DOHH2 (cell line): ENCODE results near the gene RBP5.

Experiments used
- H3F3A ChIP-seq: fragments of 200-600 bp; sonication (generic), shearing (Covaris generic); 2 replicates; pipeline ENCODE4 v1.6.0; 2016; ENCODE audit warnings: antibody characterized with exemption, mild to moderate bottlenecking; ENCODE audit not compliant: control insufficient read depth, insufficient read depth
- H3K27ac ChIP-seq: fragments of 200-600 bp; sonication (generic); 2 replicates; pipeline ENCODE4 v1.5.1; 2014; ENCODE audit warnings: low read depth, mild to moderate bottlenecking, low read length, moderate library complexity
- H3K27me3 ChIP-seq: fragments of 200-600 bp; sonication (generic); 2 replicates; pipeline ENCODE4 v1.6.1; 2014; ENCODE audit warnings: mild to moderate bottlenecking, low read length, mixed read lengths; ENCODE audit not compliant: control insufficient read depth
- H3K36me3 ChIP-seq: fragments of 200-600 bp; sonication (generic); 2 replicates; pipeline ENCODE4 v1.6.1; 2014; ENCODE audit warnings: mild to moderate bottlenecking, low read length, moderate library complexity, mixed read lengths; ENCODE audit not compliant: control insufficient read depth
- H3K4me1 ChIP-seq: fragments of 200-600 bp; sonication (generic); 2 replicates; pipeline ENCODE4 v1.6.1; 2014; ENCODE audit warnings: mild to moderate bottlenecking, low read length, mixed read lengths; ENCODE audit not compliant: control insufficient read depth
- H3K4me2 ChIP-seq: fragments of 200-600 bp; sonication (generic); 2 replicates; pipeline ENCODE4 v1.6.0; 2014; ENCODE audit warnings: mild to moderate bottlenecking, low read length, moderate library complexity
- H3K4me3 ChIP-seq: fragments of 200-600 bp; sonication (generic); 2 replicates; pipeline ENCODE4 v1.5.1; 2014; ENCODE audit warnings: mild to moderate bottlenecking, low read length, mixed read lengths
- H3K79me2 ChIP-seq: fragments of 200-600 bp; sonication (generic); 2 replicates; pipeline ENCODE4 v1.6.1; 2014; ENCODE audit warnings: mild to moderate bottlenecking, low read length, mixed read lengths; ENCODE audit not compliant: control insufficient read depth
- H3K9me2 ChIP-seq: fragments of 200-600 bp; sonication (generic); replicated peaks from 2 replicates; pipeline ENCODE4 v1.6.1; 2014; ENCODE audit warnings: mild to moderate bottlenecking, low read length, mixed read lengths; ENCODE audit not compliant: control insufficient read depth
- H3K9me3 ChIP-seq: fragments of 200-600 bp; sonication (generic); 2 replicates; pipeline ENCODE4 v1.6.1; 2014; ENCODE audit warnings: antibody characterized with exemption, low read length, mixed read lengths; ENCODE audit not compliant: control insufficient read depth, insufficient read depth
- H4K20me1 ChIP-seq: fragments of 200-600 bp; sonication (generic); 2 replicates; pipeline ENCODE4 v1.6.0; 2014; ENCODE audit warnings: low read depth, mild to moderate bottlenecking, antibody characterized with exemption, low read length, moderate library complexity; ENCODE audit not compliant: control insufficient read depth, insufficient read depth
- CTCF ChIP-seq: fragments of 200-600 bp; sonication (generic); IDR thresholded peaks from one replicate; pipeline ENCODE4 v1.5.1; 2014; ENCODE audit warnings: antibody characterized with exemption, mild to moderate bottlenecking, low read depth, low read length; ENCODE audit not compliant: poor library complexity, severe bottlenecking
- EZH2phosphoT487 ChIP-seq: fragments of 200-600 bp; sonication (generic); IDR thresholded peaks from 2 replicates; pipeline ENCODE4 v1.6.1; 2017; ENCODE audit warnings: borderline replicate concordance, mild to moderate bottlenecking, antibody characterized with exemption, low read length, moderate library complexity, mixed read lengths

The RBP5 gene

GRCh38 chr12:7128681-7129286 is at the start of gene RBP5:
Gene RBP5 (minus strand): TSS chr12:7128889. CDS start chr12:7128775, 114 bp downstream.
- Histone ChIP-seq H3K4me2 (peak within 1 kb of the TSS; percentile 72), H3K27me3 (peaks cover 48% of the 10 kb centered on the region), H3K9me2 (no peaks in the 10 kb centered on the region), H3K4me3 (peak within 1 kb of the TSS; percentile 70), H3K36me3 (no peaks in the 10 kb centered on the region), H4K20me1 (no peaks in the 10 kb centered on the region), H3K4me1 (peaks cover 19% of the 10 kb centered on the region), H3K79me2 (no peaks in the 10 kb centered on the region), H3K27ac (no peak within 1 kb of the TSS), H3F3A (no peaks in the 10 kb centered on the region), H3K9me3 (no peaks in the 10 kb centered on the region)
- TF ChIP-seq EZH2phosphoT487 (no peak), CTCF (no peak)

GRCh38 chr12:7178481-7178880 is 49.8 kb upstream of the RBP5 start:
- no peak overlapping the region for H3K4me3 ChIP-seq
- H3K79me2 ChIP-seq, result no peaks in the 10 kb centered on the region
- no peaks in the 10 kb centered on the region for H3F3A ChIP-seq
- no peaks in the 10 kb centered on the region for H3K4me1 ChIP-seq
- peaks cover 5% of the 10 kb centered on the region; the same call in 1 of the 2 replicates for H3K27me3 ChIP-seq
- no peaks in the 10 kb centered on the region for H4K20me1 ChIP-seq
- H3K36me3 ChIP-seq, result no peaks in the 10 kb centered on the region
- H3K27ac ChIP-seq, result no peak overlapping the region
- H3K4me2 ChIP-seq, result no peak overlapping the region
- H3K9me3 ChIP-seq, result no peaks in the 10 kb centered on the region
- no peaks in the 10 kb centered on the region for H3K9me2 ChIP-seq
- TF ChIP-seq EZH2phosphoT487 (no peak), CTCF (no peak)

- H3K4me3 ChIP-seq, result no peak overlapping the region
- H3K4me1 ChIP-seq, result no peaks in the 10 kb centered on the region
- H3K79me2 ChIP-seq, result no peaks in the 10 kb centered on the region
- H3K4me2 ChIP-seq, result no peak overlapping the region
- H4K20me1 ChIP-seq, result no peaks in the 10 kb centered on the region
- H3K9me3 ChIP-seq, result peaks cover 11% of the 10 kb centered on the region
- no peaks in the 10 kb centered on the region for H3K9me2 ChIP-seq
- no peaks in the 10 kb centered on the region for H3F3A ChIP-seq
- peaks cover 5% of the 10 kb centered on the region; the same call in 1 of the 2 replicates for H3K27me3 ChIP-seq
- no peaks in the 10 kb centered on the region for H3K36me3 ChIP-seq
- TF ChIP-seq EZH2phosphoT487 (no peak), CTCF (no peak)
- H3K27ac ChIP-seq, result no peak overlapping the region
These were observed 47.9 kb upstream of the RBP5 start for GRCh38 chr12:7176595-7176994.
